ENCODE measurements around the gene ACTN3. TPM values are rescaled to one million over a fixed set of nuclear protein-coding genes. Genes with fewer than 3 reads are reported as not detected.
"Not testable (repeated sequence)": the region's sequence is repeated elsewhere in the genome, so short reads cannot be mapped to it uniquely, and the experiment has no call there.

ACTN3 gene
- total RNA-seq, 1 experiment from 2014 or later, result not detected

DNA sequence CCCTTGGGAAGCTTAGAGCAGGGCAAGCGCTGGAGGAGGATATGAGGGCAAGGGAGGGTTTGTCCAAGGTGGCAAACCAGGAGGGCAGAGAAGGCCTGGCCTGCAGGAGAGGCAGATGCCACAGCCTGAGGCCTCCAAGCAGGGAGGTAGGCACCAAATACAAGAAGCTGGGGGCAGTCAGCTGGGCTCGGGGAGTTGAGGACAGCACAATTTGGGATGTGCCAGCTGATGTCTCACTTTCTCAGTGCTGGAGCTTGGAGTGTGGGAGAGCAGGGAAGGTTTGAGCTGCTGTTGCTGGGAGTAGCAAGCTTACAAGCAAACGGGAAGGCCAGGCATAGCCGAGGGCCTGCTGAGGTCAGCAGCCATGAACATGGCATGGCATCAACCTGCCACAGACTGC, 4.8 kb upstream of the ACTN3 start:
- Mint-ChIP-seq H3K36me3 (ENCODE audit: insufficient read depth, unreplicated experiment) (peaks cover 34% of the 10 kb centered on the region), H3K27ac (ENCODE audit: low read depth, unreplicated experiment) (peak overlapping the region; percentile 40), H3K9me3 (ENCODE audit: unreplicated experiment) (no peaks in the 10 kb centered on the region), H3K4me1 (ENCODE audit: insufficient read depth, unreplicated experiment) (peaks cover 36% of the 10 kb centered on the region), H3K4me3 (ENCODE audit: unreplicated experiment) (no peak overlapping the region), H3K27me3 (ENCODE audit: insufficient read depth, unreplicated experiment) (no peaks in the 10 kb centered on the region)
- POLR2A ChIA-PET, result interaction anchor here (0.7 to 1.3 kb wide), 3 partner anchors 27 to 169 kb away, joined by 3 to 4 read pairs (median 3); partner anchors contain the start of genes CTSF and MRPL11
- no TSS peak for BruUV-seq (replicated peaks)
- TF ChIP-seq, protein P1, sequence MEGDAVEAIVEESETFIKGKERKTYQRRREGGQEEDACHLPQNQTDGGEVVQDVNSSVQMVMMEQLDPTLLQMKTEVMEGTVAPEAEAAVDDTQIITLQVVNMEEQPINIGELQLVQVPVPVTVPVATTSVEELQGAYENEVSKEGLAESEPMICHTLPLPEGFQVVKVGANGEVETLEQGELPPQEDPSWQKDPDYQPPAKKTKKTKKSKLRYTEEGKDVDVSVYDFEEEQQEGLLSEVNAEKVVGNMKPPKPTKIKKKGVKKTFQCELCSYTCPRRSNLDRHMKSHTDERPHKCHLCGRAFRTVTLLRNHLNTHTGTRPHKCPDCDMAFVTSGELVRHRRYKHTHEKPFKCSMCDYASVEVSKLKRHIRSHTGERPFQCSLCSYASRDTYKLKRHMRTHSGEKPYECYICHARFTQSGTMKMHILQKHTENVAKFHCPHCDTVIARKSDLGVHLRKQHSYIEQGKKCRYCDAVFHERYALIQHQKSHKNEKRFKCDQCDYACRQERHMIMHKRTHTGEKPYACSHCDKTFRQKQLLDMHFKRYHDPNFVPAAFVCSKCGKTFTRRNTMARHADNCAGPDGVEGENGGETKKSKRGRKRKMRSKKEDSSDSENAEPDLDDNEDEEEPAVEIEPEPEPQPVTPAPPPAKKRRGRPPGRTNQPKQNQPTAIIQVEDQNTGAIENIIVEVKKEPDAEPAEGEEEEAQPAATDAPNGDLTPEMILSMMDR (IDR thresholded peaks at IDR 0.05; ENCODE audit: unreplicated experiment), result no peak
- CTCF ChIA-PET, result interaction anchor here (1.1 kb wide), 1 partner anchor 50 kb away, joined by 3 read pairs; no protein-coding TSS in a partner anchor
- intact Hi-C loops (cut with micrococcal nuclease), result no loop called here
- DNase-seq (ENCODE audit: unreplicated experiment), result no peak

DNA sequence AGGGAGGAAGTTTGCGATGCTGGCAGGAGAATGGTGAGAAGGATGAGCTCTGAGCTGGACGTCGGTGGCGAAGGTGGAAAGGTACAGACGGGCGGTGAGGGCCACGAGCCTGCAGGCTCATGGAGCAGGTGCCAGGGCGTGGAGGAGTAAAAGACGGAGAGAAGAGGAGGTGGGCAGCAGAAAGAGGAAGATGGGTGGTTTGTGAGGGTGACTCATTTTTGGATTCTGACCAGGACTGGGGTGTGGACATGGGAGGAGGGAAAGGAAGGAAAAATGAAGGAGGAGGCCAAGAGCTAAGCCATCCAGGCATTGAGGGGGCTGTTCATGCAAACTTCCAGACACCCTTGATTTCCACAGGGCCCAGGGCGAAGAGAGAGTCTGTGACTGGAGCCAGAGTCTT, 4.3 kb upstream of the ACTN3 start:
- ChIA-PET CTCF (interaction anchor here (0.6 to 1.1 kb wide), 4 partner anchors 17 to 310 kb away, joined by 3 to 6 read pairs (median 3); no protein-coding TSS in a partner anchor), POLR2A (interaction anchor here (1.2 to 1.3 kb wide), 2 partner anchors 26 to 104 kb away, joined by 3 to 4 read pairs; partner anchors contain the start of genes CTSF and MRPL11)
- BruUV-seq (replicated peaks), result no TSS peak
- intact Hi-C loops (cut with micrococcal nuclease), result no loop called here
- H3K9me3 Mint-ChIP-seq (ENCODE audit: unreplicated experiment), result no peaks in the 10 kb centered on the region
- no peak overlapping the region for H3K4me3 Mint-ChIP-seq (ENCODE audit: unreplicated experiment)
- peak; percentile 27 for DNase-seq (ENCODE audit: unreplicated experiment)
- TF ChIP-seq, protein P1 (IDR thresholded peaks at IDR 0.05; ENCODE audit: unreplicated experiment), result no peak
- no peaks in the 10 kb centered on the region for H3K27me3 Mint-ChIP-seq (ENCODE audit: insufficient read depth, unreplicated experiment)
- peaks cover 36% of the 10 kb centered on the region for H3K4me1 Mint-ChIP-seq (ENCODE audit: insufficient read depth, unreplicated experiment)
- peaks cover 34% of the 10 kb centered on the region for H3K36me3 Mint-ChIP-seq (ENCODE audit: insufficient read depth, unreplicated experiment)
- H3K27ac Mint-ChIP-seq (ENCODE audit: low read depth, unreplicated experiment), result peak overlapping the region; percentile 40

DNA sequence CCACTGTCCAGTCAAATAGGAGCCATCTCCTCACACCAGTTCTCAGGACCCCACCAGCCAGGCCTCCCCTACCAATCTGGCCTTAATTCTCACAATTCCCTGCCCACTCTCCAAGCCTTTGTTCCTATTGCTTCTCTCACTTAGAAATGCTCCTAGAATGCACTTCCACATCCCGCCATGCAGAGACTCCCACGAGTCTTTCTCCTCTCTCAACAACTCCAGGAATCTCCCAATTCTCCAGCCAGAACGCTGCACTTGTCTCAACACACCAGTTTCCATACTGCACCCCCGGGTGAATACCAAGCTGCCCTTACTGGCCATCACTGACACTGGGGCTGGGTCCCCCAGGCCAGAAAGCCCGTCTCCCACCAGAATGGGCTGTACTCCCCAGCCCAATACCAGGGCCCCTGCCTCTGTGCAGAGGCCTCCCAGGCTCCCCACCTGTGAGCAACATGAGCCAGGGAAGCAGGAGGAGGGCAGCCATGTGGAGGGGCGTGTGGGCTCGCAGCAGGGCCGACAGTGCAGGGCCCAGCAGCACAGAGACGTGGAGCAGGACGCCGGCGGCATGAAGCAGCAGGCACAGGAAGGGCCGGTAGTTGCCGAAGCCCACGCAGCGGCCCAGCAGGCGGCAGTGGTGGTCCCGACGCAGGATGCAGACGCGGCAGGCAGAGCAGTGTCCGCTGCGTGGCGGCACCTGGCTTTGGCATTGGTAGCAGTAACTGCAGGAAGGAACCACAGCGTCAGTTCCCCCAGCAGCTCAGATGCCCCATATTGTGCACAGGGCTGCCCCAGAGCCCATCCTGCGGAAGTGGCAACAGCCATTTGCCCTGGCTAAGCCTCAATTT, 3.2 kb upstream of the ACTN3 start:
- peaks cover 5% of the 10 kb centered on the region for H3K27me3 Mint-ChIP-seq (ENCODE audit: insufficient read depth, unreplicated experiment)
- no peak overlapping the region for H3K27ac Mint-ChIP-seq (ENCODE audit: low read depth, unreplicated experiment)
- no peak for DNase-seq (ENCODE audit: unreplicated experiment)
- ChIA-PET CTCF (interaction anchor here (0.6 kb wide), 2 partner anchors 16 to 309 kb away, joined by 3 to 4 read pairs; no protein-coding TSS in a partner anchor), POLR2A (interaction anchor here (0.9 to 1.3 kb wide), 2 partner anchors 25 to 33 kb away, joined by 3 to 4 read pairs; partner anchors contain the start of genes BBS1 and CTSF)
- no peaks in the 10 kb centered on the region for H3K9me3 Mint-ChIP-seq (ENCODE audit: unreplicated experiment)
- intact Hi-C loops (cut with micrococcal nuclease), result no loop called here
- H3K4me3 Mint-ChIP-seq (ENCODE audit: unreplicated experiment), result no peak overlapping the region
- H3K36me3 Mint-ChIP-seq (ENCODE audit: insufficient read depth, unreplicated experiment), result peaks cover 31% of the 10 kb centered on the region
- TF ChIP-seq, protein P1 (IDR thresholded peaks at IDR 0.05; ENCODE audit: unreplicated experiment), result no peak
- H3K4me1 Mint-ChIP-seq (ENCODE audit: insufficient read depth, unreplicated experiment), result peaks cover 38% of the 10 kb centered on the region
- BruUV-seq (replicated peaks), result no TSS peak

DNA sequence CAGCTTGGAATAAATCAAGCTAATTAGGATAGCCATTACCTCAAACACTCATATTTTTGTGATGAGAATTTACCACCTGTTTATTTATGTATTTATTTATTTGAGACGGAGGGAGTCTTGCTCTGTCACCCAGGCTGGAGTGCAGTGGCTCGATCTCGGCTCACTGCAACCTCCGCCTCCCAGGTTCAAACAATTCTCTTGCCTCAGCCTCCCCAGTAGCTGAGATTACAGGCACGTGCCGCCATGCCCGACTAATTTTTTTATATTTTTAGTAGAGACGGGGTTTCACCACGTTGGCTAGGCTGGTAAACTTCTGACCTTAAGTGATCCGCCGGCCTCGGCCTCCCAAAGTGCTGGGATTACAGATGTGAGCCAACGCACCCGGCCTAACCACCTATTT, 1.8 kb upstream of the ACTN3 start:
- intact Hi-C loops (cut with micrococcal nuclease); H3K9me3 Mint-ChIP-seq (ENCODE audit: unreplicated experiment); DNase-seq (ENCODE audit: unreplicated experiment): not testable (repeated sequence)
- ChIA-PET CTCF (interaction anchor here (0.8 kb wide), 1 partner anchor 33 kb away, joined by 3 read pairs; no protein-coding TSS in a partner anchor), POLR2A (interaction anchor here (1.0 to 2.8 kb wide), 12 partner anchors 9 to 132 kb away, joined by 3 to 33 read pairs (median 10); partner anchors contain the start of genes BBS1, CTSF, DPP3 and RBM14)
- H3K4me3 Mint-ChIP-seq (ENCODE audit: unreplicated experiment), result peak overlapping the region; percentile 78
- BruUV-seq (replicated peaks), result TSS peak; percentile 80
- peak overlapping the region; percentile 92 for H3K27ac Mint-ChIP-seq (ENCODE audit: low read depth, unreplicated experiment)
- H3K27me3 Mint-ChIP-seq (ENCODE audit: insufficient read depth, unreplicated experiment), result peaks cover 15% of the 10 kb centered on the region
- peaks cover 21% of the 10 kb centered on the region for H3K36me3 Mint-ChIP-seq (ENCODE audit: insufficient read depth, unreplicated experiment)
- H3K4me1 Mint-ChIP-seq (ENCODE audit: insufficient read depth, unreplicated experiment), result peaks cover 41% of the 10 kb centered on the region
